HG03064 (cell line): Measurements from ENCODE around the gene CSAG3.

ENCODE experiments used
- ATAC-seq: cut with Tn5 transposase; IDR thresholded peaks from one replicate; pipeline ENCODE4 v1.9.1; 2021; ENCODE audit warnings: low read depth; ENCODE audit not compliant: unreplicated experiment

The CSAG3 gene

DNA sequence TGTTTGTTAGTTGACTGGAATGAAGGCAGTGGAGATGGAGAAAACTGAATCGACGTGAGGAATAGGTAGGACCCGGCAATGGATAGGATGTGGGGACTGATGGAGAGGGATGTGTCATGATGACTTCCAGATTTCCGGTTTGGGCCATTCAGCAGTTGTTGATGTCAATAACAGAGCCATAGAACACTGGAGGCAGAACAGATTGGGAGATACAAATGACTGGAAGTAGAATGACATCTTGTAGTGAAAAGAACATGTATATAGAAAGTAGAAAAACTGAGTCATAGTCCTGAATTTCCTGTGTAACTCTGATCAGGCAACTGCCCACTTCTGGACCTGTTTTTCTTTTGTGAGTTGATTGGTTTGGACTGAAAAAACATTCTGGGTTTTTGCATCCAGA, 47.0 kb downstream of the CSAG3 start:
- ATAC-seq: no peak
